Body of pancreas (tissue), 4 donors: ENCODE data around the gene BRSK1.

ENCODE experiments used
- CTCF ChIP-seq, 7 experiments: fragments of 450-650 bp in 4 of 7; fragments of 200-600 bp in 3 of 7; sonication (generic) in 3 of 7; IDR thresholded peaks; one replicate each; pipeline ENCODE4 v1.5.1; 2016 to 2019; ENCODE audit warnings: antibody characterized with exemption in 7 of 7
- POLR2A ChIP-seq, 3 donors: fragments of 450-650 bp; IDR thresholded peaks; one replicate each; pipeline ENCODE4 v1.6.1; 2016; ENCODE audit warnings: antibody characterized with exemption in 3 of 3, mild to moderate bottlenecking in 2 of 3

GRCh38 chr19:55246462-55247451 lies 37.0 kb upstream of the BRSK1 start:
- TF ChIP-seq CTCF (IDR thresholded peaks at IDR 0.05) (no peak), POLR2A (IDR thresholded peaks at IDR 0.05) (no peak)
